NCI-H2227 (cell line): ENCODE measurements around the gene PCDHAC1.
"Not testable (repeated sequence)": the region's sequence is repeated elsewhere in the genome, so short reads cannot be mapped to it uniquely, and the experiment has no call there.

Experiments
- DNase-seq: peaks from one replicate; lab custom pipeline; 2025; ENCODE audit not compliant: unreplicated experiment; lab: John Stamatoyannopoulos, UW

The PCDHAC1 gene, protein sequence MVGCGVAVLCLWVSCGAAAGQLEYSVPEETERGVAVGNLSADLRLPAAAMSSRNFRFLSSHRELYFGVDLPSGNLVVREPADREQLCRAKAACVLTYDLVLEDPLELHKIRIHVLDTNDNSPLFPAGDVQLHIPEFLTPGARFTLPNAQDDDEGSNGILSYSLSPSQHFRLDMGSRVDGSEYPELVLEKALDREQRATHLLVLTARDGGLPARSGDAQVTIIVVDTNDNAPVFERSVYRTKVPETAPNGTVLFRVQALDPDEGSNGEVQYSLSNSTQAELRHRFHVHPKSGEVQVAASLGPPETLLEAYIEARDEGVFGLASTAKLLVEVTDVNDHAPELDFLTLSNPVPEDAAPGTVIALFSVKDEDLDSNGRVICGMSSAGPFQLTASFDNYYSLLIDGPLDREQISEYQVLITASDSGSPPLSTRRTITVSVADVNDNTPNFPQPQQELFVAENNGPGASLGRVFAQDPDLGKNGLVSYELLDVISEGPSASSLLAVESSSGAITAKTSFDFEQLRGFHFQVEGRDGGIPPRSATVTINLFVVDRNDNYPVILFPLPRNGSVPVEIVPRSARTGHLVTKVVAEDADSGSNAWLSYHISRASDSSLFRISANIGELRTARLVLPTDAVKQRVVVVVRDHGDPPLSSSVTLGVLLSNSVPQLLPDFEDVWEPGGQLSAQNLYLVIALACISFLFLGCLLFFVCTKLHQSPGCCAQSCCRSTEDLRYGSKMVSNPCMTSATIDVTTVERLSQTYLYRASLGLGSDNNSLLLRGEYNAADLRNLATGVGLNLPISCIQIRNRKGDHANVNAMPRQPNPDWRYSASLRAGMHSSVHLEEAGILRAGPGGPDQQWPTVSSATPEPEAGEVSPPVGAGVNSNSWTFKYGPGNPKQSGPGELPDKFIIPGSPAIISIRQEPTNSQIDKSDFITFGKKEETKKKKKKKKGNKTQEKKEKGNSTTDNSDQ

DNA sequence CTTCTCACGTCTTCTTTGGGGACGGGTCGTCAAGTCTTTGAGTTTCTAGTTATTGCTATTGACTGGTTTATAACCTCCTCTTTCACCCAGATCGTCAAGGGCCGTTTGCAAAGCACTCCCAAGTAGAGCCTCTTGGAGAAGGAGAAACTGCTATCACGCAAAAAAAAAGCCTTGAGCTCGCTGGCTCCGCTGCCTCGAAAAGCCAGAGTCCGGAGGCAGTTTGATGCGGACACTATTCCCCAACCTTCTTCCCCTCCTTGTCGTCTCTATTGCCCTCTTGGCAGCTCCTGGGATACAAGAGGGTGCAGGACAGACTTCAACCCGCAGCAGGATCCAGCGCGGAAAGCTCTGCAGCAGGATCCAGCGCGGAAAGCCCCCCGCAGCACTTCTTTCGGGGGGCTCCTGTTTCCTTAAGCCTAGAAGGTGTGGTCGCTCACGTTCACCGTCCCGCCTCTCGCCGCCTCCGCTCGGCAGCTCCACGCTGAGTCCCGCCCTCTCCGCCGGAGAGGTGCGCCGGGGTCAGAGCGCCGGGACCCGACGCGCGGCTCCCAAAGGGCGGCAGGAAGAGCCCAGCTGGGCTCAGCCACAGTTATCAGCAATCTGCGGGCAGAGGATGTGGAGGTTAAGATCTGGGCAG lies at the start of gene PCDHAC1:
Gene PCDHAC1, plus strand, starts transcription at position 494 of the 637 bp plus-strand sequence. CDS start 594 bp downstream, outside the sequence.
- peak; percentile 77 for DNase-seq

- DNase-seq: not testable (repeated sequence)
Measured at GRCh38 chr5:140876541-140877261, 49.4 kb upstream of the PCDHAC1 start.

DNA sequence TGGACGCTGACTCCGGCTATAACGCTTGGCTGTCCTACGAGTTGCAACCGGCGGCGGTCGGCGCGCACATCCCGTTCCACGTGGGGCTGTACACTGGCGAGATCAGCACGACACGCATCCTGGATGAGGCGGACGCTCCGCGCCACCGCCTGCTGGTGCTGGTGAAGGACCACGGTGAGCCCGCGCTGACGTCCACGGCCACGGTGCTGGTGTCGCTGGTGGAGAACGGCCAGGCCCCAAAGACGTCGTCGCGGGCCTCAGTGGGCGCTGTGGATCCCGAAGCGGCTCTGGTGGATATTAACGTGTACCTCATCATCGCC lies 48.9 kb upstream of the PCDHAC1 start:
- no peak for DNase-seq

GRCh38 chr5:140881889-140882590 lies 44.1 kb upstream of the PCDHAC1 start, which contains the start of gene PCDHA13:
PCDHA13 (plus strand) TSS chr5:140882124; CDS start chr5:140882269, 145 bp downstream.
- no peak for DNase-seq

DNA sequence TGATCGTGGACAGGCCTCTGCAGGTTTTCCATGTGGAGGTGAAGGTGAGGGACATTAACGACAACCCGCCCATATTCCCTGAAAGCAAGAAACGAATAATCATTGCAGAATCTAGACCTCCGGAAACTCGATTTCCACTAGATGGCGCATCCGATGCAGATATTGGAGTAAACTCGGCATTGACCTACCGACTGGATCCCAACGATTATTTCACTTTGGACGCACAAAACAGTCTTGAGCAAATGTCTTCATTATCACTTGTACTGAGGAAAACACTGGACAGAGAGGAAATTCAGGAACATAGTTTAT lies 43.6 kb upstream of the PCDHAC1 start:
- DNase-seq: no peak

- no peak for DNase-seq
Measured at GRCh38 chr5:140883373-140883772, 42.7 kb upstream of the PCDHAC1 start.

DNA sequence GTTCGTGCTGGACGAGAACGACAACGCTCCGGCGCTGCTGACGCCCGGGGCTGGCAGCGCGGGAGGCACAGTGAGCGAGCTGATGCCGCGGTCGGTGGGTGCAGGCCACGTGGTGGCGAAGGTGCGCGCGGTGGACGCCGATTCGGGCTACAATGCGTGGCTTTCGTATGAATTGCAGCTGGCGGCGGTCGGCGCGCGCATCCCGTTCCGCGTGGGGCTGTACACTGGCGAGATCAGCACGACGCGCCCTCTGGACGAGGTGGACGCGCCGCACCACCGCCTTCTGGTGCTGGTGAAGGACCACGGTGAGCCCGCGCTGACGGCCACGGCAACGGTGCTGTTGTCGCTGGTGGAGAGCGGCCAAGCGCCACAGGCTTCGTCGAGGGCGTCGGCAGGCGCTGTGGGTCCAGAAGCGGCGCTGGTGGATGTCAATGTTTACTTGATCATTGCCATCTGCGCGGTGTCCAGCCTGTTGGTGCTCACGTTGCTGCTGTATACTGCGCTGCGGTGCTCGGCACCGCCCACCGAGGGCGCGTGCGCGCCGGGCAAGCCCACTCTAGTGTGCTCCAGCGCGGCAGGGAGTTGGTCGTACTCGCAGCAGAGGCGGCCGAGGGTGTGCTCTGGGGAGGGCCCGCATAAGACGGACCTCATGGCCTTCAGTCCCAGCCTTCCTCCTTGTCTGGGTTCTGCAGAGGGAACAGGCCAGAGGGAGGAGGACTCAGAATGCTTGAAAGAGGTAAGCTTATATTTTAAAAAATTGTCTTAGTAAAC lies 42.0 kb upstream of the PCDHAC1 start:
- DNase-seq: no peak

GRCh38 chr5:140916325-140916724 lies 9.8 kb upstream of the PCDHAC1 start:
- no peak for DNase-seq

DNA sequence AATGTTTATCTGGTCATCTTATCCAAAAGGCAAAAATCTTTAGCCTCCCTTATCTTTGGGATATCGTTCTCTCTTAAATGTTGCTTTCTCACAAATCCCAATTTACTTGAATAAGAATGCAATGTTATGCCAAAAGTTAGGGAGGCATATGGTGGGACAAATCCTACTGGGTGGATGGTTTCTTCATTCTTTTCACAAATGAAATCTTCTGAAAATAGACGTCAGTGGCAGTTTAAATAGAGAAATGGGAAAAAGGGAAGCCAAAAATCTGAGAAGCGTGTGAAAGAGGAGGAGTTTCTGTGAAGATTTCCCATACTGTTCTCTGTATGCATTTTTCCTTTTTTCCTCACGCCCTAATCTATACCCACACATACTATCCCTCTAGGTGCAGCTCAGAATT lies 2.5 kb upstream of the PCDHAC1 start:
- DNase-seq: no peak

DNA sequence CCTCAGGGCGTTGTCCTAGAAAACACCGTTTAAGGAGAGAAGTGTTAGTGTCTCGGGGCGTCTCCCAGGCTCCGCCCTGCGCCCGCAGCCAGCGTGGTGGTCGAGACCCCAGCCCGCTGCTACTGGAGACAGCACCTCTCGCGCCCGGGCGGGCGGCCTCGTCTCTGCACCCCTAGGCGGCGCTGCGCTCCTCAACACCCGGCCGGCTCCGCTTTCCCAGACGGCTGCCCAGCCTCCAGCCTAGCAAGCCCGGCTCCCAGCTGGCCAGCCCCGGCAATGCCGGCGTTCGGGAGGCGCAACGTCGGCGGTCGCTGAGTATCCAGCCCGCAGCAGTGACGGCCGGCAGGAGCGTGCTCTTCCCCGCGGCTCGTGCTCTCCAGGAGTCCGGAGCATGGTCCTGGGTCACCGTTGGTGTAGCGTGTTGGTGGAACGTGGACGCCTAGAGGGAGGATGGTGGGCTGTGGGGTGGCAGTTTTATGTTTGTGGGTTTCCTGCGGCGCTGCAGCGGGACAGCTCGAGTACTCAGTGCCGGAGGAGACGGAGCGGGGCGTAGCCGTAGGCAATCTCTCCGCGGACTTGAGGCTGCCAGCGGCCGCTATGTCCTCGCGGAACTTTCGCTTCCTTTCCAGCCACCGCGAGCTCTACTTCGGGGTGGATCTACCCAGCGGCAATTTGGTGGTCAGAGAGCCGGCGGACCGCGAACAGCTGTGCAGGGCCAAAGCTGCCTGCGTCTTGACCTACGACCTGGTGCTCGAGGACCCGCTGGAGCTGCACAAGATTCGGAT lies 536 bp downstream of the PCDHAC1 start:
- peak; percentile 89 for DNase-seq

GRCh38 chr5:140927228-140927573 lies 1.1 kb downstream of the PCDHAC1 start:
- DNase-seq: peak; percentile 25

GRCh38 chr5:140934964-140935606 lies 9.0 kb downstream of the PCDHAC1 start:
- DNase-seq: no peak

- DNase-seq: no peak
Measured at GRCh38 chr5:140946578-140946977, 20.5 kb downstream of the PCDHAC1 start.

GRCh38 chr5:140951636-140952035 lies 25.5 kb downstream of the PCDHAC1 start:
- DNase-seq: no peak

GRCh38 chr5:140953234-140953633 lies 27.1 kb downstream of the PCDHAC1 start:
- no peak for DNase-seq

GRCh38 chr5:140962190-140962589 lies 36.1 kb downstream of the PCDHAC1 start:
- no peak for DNase-seq

GRCh38 chr5:140964356-140964755 lies 38.3 kb downstream of the PCDHAC1 start:
- peak; percentile 1 for DNase-seq

- peak; percentile 48 for DNase-seq
Measured at GRCh38 chr5:140965905-140966292, 39.8 kb downstream of the PCDHAC1 start.
